Vagina (tissue), 2 donors: ENCODE data around the gene OR6C74.

Experiments used
- CTCF ChIP-seq, 3 experiments: fragments of 450-650 bp in 2 of 3; fragments of 200-600 bp in 1 of 3; sonication (generic) in 1 of 3; IDR thresholded peaks; one replicate each; pipeline ENCODE4 v1.5.1; 2017 to 2019; ENCODE audit warnings: antibody characterized with exemption in 3 of 3, mild to moderate bottlenecking in 2 of 3, moderate library complexity in 2 of 3
- POLR2A ChIP-seq, 2 donors: fragments of 450-650 bp; IDR thresholded peaks; one replicate each; pipeline ENCODE4 v1.6.1; 2017; ENCODE audit warnings: antibody characterized with exemption in 2 of 2, mild to moderate bottlenecking in 2 of 2, moderate library complexity in 2 of 2

- TF ChIP-seq CTCF (IDR thresholded peaks at IDR 0.05) (no peak), POLR2A (IDR thresholded peaks at IDR 0.05) (no peak)
Observed at GRCh38 chr12:55250944-55251343, 6.5 kb downstream of the OR6C74 start.
